GM23338 (cell line): ENCODE results near the gene YWHAB. TPM values are rescaled to one million over a fixed set of nuclear protein-coding genes. Genes with fewer than 3 reads are reported as not detected.

ENCODE experiments used
- ATAC-seq: fragments of 200-7000 bp; cut with Tn5 transposase; 3 replicates; pipeline ENCODE4 v1.9.1; 2020
- DNase-seq: peaks from one replicate; pipeline ENCODE4 v3.0.0-alpha.2; 2015; ENCODE audit warnings: low spot score
- H2AFZ ChIP-seq: fragments of 200-600 bp; sonication (generic); 2 replicates; pipeline ENCODE4 v1.8.0; 2016; ENCODE audit warnings: antibody characterized with exemption, mild to moderate bottlenecking, moderate library complexity
- H3F3A ChIP-seq: fragments of 200-600 bp; sonication (generic); replicated peaks from 2 replicates; pipeline ENCODE4 v1.8.0; 2017; ENCODE audit warnings: antibody characterized with exemption, mixed run types, low read depth
- H3K27ac ChIP-seq: fragments of 200-600 bp; sonication (generic); 2 replicates; pipeline ENCODE4 v1.6.1; 2016; ENCODE audit warnings: low read depth
- H3K27me3 ChIP-seq: fragments of 200-600 bp; sonication (generic); 2 replicates; pipeline ENCODE4 v1.8.0; 2016; ENCODE audit warnings: mild to moderate bottlenecking, mixed run types, moderate library complexity; ENCODE audit not compliant: insufficient read depth
- H3K36me3 ChIP-seq: fragments of 200-600 bp; sonication (generic); 2 replicates; pipeline ENCODE4 v1.8.0; 2016; ENCODE audit warnings: mild to moderate bottlenecking; ENCODE audit not compliant: insufficient read depth
- H3K4me1 ChIP-seq: fragments of 200-600 bp; sonication (generic); 2 replicates; pipeline ENCODE4 v1.8.0; 2016; ENCODE audit warnings: mild to moderate bottlenecking, moderate library complexity; ENCODE audit not compliant: insufficient read depth
- H3K4me2 ChIP-seq: fragments of 200-600 bp; sonication (generic); 2 replicates; pipeline ENCODE4 v1.7.1; 2017; ENCODE audit warnings: mixed run types
- H3K4me3 ChIP-seq: fragments of 200-600 bp; sonication (generic); 2 replicates; pipeline ENCODE4 v1.6.1; 2016; ENCODE audit warnings: mixed run types
- H3K79me2 ChIP-seq: fragments of 200-600 bp; sonication (generic); replicated peaks from 2 replicates; pipeline ENCODE4 v1.8.0; 2017; ENCODE audit warnings: mild to moderate bottlenecking; ENCODE audit not compliant: insufficient read depth
- H3K9me2 ChIP-seq: fragments of 200-600 bp; sonication (generic); 2 replicates; pipeline ENCODE4 v1.8.0; 2017; ENCODE audit not compliant: insufficient read depth
- H4K20me1 ChIP-seq: fragments of 200-600 bp; sonication (generic); replicated peaks from 2 replicates; pipeline ENCODE4 v1.8.0; 2017; ENCODE audit warnings: mild to moderate bottlenecking; ENCODE audit not compliant: insufficient read depth
- H3K27ac Mint-ChIP-seq: 2 replicates; pipeline ENCODE4 v1.8.0; 2020; ENCODE audit warnings: inconsistent platforms, mild to moderate bottlenecking, moderate library complexity, mixed read lengths
- H3K27me3 Mint-ChIP-seq: 3 replicates; pipeline ENCODE4 v1.8.0; 2022; ENCODE audit warnings: low read depth, mild to moderate bottlenecking, moderate library complexity, mixed read lengths, inconsistent platforms; ENCODE audit not compliant: insufficient read depth, poor library complexity
- H3K36me3 Mint-ChIP-seq: 3 replicates; pipeline ENCODE4 v1.8.0; 2021; ENCODE audit warnings: low read depth, mild to moderate bottlenecking, inconsistent platforms, moderate library complexity, mixed read lengths
- H3K4me1 Mint-ChIP-seq: 3 replicates; pipeline ENCODE4 v1.8.0; 2020; ENCODE audit warnings: mild to moderate bottlenecking, inconsistent platforms, mixed read lengths
- H3K4me3 Mint-ChIP-seq: 3 replicates; pipeline ENCODE4 v1.8.0; 2021; ENCODE audit warnings: moderate library complexity, mild to moderate bottlenecking, inconsistent platforms, mixed read lengths
- H3K9me3 Mint-ChIP-seq: 3 replicates; pipeline ENCODE4 v1.8.0; 2020; ENCODE audit warnings: moderate library complexity, mild to moderate bottlenecking, inconsistent platforms, mixed read lengths
- CREB1 ChIP-seq: fragments of 250-450 bp; sonication (Bioruptor Pico); IDR thresholded peaks from 2 replicates; pipeline ENCODE4 v1.5.0; 2020; ENCODE audit warnings: low read depth, mild to moderate bottlenecking, moderate library complexity
- EZH2 ChIP-seq: fragments of 200-600 bp; sonication (generic); IDR thresholded peaks from one replicate; pipeline ENCODE4 v1.8.0; 2017; ENCODE audit warnings: antibody characterized with exemption, mild to moderate bottlenecking, low read depth; ENCODE audit not compliant: unreplicated experiment
- EZH2phosphoT487 ChIP-seq: fragments of 200-600 bp; sonication (generic); IDR thresholded peaks from one replicate; pipeline ENCODE4 v1.8.1; 2018; ENCODE audit warnings: antibody characterized with exemption; ENCODE audit not compliant: unreplicated experiment
- JUNB ChIP-seq: IDR thresholded peaks from one replicate; pipeline ENCODE4 v1.6.1; 2016; ENCODE audit warnings: antibody characterized with exemption; ENCODE audit not compliant: unreplicated experiment
- NANOG ChIP-seq: IDR thresholded peaks from 2 replicates; pipeline ENCODE4 v1.6.1; 2016; ENCODE audit warnings: antibody characterized with exemption, borderline replicate concordance
- POLR2AphosphoS5 ChIP-seq: IDR thresholded peaks from 2 replicates; pipeline ENCODE4 v1.6.1; 2016; ENCODE audit warnings: antibody characterized with exemption, low read depth
- STAT1 ChIP-seq: IDR thresholded peaks from one replicate; pipeline ENCODE4 v1.6.1; 2016; ENCODE audit warnings: antibody characterized with exemption; ENCODE audit not compliant: unreplicated experiment
- ZNF114 ChIP-seq: fragments of 250-450 bp; sonication (Bioruptor Pico); IDR thresholded peaks from 2 replicates; pipeline ENCODE4 v1.5.0; 2020; ENCODE audit warnings: mild to moderate bottlenecking, moderate library complexity
- ZNF331 ChIP-seq: fragments of 250-450 bp; sonication (Bioruptor Pico); IDR thresholded peaks from 2 replicates; pipeline ENCODE4 v1.5.0; 2020; ENCODE audit warnings: low read depth, mild to moderate bottlenecking, moderate library complexity
- polyA plus RNA-seq: library from polyadenylated mRNA; unstranded; fragments of >200 nt; fragmentation: Nextera tagmentation; extraction: Ambion mirVana; gene quantifications from 2 replicates; pipeline ENCODE4 v1.2.1, GENCODE V29; 2016
- total RNA-seq: library from RNA; depleted of rRNA; stranded (reverse); fragments of >200 nt; shearing (Covaris generic); gene quantifications from 2 replicates; pipeline ENCODE4 v1.2.3, GENCODE V29; 2014
- TF ChIP-seq, protein P1 (sequence below), 2 experiments: fragments of 200-600 bp in 1 of 2; sonication (generic) in 1 of 2; conservative IDR thresholded peaks; 2 replicates each; pipeline versions ENCODE4 v1.5.1 to v1.6.1; 2016 to 2017; ENCODE audit warnings: antibody characterized with exemption in 2 of 2, low read depth in 2 of 2, mild to moderate bottlenecking in 2 of 2, moderate library complexity in 1 of 2
- TF ChIP-seq, protein P2 (sequence below): IDR thresholded peaks from one replicate; pipeline ENCODE4 v1.6.1; 2018; ENCODE audit warnings: antibody characterized with exemption; ENCODE audit not compliant: unreplicated experiment
- TF ChIP-seq, protein P3 (sequence below): IDR thresholded peaks from 2 replicates; pipeline ENCODE4 v1.6.1; 2016; ENCODE audit warnings: antibody characterized with exemption
- TF ChIP-seq, protein P4 (sequence below): fragments of 250-450 bp; sonication (Bioruptor Pico); IDR thresholded peaks from 2 replicates; pipeline ENCODE4 v1.5.0; 2020; ENCODE audit warnings: mild to moderate bottlenecking, moderate library complexity

The YWHAB gene
- total and polyA plus RNA-seq, 2 experiments from 2014 or later = 121 to 519 TPM

DNA sequence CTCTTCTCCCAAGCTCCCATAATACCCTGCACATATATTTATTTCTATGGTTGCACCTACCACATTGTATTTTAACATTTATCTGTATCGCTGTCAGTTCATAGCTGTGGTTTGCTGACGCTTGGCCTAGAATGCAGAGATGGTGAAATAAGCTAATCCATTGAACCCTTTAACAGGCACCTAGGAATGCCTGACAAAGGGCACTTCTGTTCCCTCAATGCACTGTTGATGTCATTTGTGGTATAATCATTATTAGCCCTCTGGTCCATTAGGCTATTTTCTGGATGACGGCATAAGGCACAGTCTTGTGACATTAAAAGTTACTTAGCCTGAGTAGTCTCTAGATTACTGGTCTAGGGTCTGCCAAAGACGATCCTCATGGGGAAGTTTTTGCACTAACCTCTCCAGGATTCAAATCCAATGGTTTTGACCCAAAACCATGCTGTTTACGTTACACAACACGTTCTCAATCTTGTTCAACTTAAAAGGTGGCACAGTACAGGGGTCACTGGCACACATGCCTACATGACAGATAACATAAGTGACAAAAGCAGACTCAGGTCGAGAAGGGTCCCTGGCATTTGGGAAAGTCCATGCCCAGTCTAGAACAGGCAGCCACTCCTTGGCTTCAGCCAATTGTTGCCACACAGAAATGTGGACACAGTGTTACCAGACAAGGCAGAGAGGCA is 2.1 kb upstream of the YWHAB start:
- H3K27me3 Mint-ChIP-seq = peaks cover 10% of the 10 kb centered on the region
- H3K36me3 ChIP-seq = no peaks in the 10 kb centered on the region; the same call in 1 of the 2 replicates
- no peak overlapping the region for H3K4me2 ChIP-seq
- peaks cover 14% of the 10 kb centered on the region; the same call in 2 of the 3 replicates for H3K36me3 Mint-ChIP-seq
- no peak for DNase-seq
- no peak overlapping the region for H3K4me3 Mint-ChIP-seq
- H3K9me2 ChIP-seq = no peaks in the 10 kb centered on the region
- no peak overlapping the region for H2AFZ ChIP-seq
- H3K4me1 ChIP-seq = peaks cover 25% of the 10 kb centered on the region
- no peaks in the 10 kb centered on the region for H3K9me3 Mint-ChIP-seq
- no peak overlapping the region for H3K27ac ChIP-seq
- H3K4me3 ChIP-seq = no peak overlapping the region
- no peak for TF ChIP-seq JUNB
- no peak for TF ChIP-seq POLR2AphosphoS5
- TF ChIP-seq EZH2 = no peak
- TF ChIP-seq, protein P1, sequence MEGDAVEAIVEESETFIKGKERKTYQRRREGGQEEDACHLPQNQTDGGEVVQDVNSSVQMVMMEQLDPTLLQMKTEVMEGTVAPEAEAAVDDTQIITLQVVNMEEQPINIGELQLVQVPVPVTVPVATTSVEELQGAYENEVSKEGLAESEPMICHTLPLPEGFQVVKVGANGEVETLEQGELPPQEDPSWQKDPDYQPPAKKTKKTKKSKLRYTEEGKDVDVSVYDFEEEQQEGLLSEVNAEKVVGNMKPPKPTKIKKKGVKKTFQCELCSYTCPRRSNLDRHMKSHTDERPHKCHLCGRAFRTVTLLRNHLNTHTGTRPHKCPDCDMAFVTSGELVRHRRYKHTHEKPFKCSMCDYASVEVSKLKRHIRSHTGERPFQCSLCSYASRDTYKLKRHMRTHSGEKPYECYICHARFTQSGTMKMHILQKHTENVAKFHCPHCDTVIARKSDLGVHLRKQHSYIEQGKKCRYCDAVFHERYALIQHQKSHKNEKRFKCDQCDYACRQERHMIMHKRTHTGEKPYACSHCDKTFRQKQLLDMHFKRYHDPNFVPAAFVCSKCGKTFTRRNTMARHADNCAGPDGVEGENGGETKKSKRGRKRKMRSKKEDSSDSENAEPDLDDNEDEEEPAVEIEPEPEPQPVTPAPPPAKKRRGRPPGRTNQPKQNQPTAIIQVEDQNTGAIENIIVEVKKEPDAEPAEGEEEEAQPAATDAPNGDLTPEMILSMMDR (conservative IDR thresholded peaks at IDR 0.05; ENCODE audit: low read depth in 2 of 2) = no peak
- no peak for TF ChIP-seq STAT1
- TF ChIP-seq ZNF331 (CRISPR knock-in tag) = no peak
- TF ChIP-seq, protein P2, sequence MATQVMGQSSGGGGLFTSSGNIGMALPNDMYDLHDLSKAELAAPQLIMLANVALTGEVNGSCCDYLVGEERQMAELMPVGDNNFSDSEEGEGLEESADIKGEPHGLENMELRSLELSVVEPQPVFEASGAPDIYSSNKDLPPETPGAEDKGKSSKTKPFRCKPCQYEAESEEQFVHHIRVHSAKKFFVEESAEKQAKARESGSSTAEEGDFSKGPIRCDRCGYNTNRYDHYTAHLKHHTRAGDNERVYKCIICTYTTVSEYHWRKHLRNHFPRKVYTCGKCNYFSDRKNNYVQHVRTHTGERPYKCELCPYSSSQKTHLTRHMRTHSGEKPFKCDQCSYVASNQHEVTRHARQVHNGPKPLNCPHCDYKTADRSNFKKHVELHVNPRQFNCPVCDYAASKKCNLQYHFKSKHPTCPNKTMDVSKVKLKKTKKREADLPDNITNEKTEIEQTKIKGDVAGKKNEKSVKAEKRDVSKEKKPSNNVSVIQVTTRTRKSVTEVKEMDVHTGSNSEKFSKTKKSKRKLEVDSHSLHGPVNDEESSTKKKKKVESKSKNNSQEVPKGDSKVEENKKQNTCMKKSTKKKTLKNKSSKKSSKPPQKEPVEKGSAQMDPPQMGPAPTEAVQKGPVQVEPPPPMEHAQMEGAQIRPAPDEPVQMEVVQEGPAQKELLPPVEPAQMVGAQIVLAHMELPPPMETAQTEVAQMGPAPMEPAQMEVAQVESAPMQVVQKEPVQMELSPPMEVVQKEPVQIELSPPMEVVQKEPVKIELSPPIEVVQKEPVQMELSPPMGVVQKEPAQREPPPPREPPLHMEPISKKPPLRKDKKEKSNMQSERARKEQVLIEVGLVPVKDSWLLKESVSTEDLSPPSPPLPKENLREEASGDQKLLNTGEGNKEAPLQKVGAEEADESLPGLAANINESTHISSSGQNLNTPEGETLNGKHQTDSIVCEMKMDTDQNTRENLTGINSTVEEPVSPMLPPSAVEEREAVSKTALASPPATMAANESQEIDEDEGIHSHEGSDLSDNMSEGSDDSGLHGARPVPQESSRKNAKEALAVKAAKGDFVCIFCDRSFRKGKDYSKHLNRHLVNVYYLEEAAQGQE = no peak
- TF ChIP-seq, protein P3, sequence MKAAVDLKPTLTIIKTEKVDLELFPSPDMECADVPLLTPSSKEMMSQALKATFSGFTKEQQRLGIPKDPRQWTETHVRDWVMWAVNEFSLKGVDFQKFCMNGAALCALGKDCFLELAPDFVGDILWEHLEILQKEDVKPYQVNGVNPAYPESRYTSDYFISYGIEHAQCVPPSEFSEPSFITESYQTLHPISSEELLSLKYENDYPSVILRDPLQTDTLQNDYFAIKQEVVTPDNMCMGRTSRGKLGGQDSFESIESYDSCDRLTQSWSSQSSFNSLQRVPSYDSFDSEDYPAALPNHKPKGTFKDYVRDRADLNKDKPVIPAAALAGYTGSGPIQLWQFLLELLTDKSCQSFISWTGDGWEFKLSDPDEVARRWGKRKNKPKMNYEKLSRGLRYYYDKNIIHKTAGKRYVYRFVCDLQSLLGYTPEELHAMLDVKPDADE = no peak
- no peak for TF ChIP-seq NANOG
- no peak for TF ChIP-seq CREB1
- TF ChIP-seq ZNF114 = no peak
- TF ChIP-seq, protein P4, sequence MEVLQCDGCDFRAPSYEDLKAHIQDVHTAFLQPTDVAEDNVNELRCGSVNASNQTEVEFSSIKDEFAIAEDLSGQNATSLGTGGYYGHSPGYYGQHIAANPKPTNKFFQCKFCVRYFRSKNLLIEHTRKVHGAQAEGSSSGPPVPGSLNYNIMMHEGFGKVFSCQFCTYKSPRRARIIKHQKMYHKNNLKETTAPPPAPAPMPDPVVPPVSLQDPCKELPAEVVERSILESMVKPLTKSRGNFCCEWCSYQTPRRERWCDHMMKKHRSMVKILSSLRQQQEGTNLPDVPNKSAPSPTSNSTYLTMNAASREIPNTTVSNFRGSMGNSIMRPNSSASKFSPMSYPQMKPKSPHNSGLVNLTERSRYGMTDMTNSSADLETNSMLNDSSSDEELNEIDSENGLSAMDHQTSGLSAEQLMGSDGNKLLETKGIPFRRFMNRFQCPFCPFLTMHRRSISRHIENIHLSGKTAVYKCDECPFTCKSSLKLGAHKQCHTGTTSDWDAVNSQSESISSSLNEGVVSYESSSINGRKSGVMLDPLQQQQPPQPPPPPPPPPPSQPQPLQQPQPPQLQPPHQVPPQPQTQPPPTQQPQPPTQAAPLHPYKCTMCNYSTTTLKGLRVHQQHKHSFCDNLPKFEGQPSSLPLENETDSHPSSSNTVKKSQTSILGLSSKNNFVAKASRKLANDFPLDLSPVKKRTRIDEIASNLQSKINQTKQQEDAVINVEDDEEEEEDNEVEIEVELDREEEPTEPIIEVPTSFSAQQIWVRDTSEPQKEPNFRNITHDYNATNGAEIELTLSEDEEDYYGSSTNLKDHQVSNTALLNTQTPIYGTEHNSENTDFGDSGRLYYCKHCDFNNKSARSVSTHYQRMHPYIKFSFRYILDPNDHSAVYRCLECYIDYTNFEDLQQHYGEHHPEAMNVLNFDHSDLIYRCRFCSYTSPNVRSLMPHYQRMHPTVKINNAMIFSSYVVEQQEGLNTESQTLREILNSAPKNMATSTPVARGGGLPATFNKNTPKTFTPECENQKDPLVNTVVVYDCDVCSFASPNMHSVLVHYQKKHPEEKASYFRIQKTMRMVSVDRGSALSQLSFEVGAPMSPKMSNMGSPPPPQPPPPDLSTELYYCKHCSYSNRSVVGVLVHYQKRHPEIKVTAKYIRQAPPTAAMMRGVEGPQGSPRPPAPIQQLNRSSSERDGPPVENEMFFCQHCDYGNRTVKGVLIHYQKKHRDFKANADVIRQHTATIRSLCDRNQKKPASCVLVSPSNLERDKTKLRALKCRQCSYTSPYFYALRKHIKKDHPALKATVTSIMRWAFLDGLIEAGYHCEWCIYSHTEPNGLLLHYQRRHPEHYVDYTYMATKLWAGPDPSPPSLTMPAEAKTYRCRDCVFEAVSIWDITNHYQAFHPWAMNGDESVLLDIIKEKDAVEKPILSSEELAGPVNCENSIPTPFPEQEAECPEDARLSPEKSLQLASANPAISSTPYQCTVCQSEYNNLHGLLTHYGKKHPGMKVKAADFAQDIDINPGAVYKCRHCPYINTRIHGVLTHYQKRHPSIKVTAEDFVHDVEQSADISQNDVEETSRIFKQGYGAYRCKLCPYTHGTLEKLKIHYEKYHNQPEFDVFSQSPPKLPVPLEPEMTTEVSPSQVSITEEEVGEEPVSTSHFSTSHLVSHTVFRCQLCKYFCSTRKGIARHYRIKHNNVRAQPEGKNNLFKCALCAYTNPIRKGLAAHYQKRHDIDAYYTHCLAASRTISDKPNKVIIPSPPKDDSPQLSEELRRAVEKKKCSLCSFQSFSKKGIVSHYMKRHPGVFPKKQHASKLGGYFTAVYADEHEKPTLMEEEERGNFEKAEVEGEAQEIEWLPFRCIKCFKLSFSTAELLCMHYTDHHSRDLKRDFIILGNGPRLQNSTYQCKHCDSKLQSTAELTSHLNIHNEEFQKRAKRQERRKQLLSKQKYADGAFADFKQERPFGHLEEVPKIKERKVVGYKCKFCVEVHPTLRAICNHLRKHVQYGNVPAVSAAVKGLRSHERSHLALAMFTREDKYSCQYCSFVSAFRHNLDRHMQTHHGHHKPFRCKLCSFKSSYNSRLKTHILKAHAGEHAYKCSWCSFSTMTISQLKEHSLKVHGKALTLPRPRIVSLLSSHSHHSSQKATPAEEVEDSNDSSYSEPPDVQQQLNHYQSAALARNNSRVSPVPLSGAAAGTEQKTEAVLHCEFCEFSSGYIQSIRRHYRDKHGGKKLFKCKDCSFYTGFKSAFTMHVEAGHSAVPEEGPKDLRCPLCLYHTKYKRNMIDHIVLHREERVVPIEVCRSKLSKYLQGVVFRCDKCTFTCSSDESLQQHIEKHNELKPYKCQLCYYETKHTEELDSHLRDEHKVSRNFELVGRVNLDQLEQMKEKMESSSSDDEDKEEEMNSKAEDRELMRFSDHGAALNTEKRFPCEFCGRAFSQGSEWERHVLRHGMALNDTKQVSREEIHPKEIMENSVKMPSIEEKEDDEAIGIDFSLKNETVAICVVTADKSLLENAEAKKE (CRISPR knock-in tag) = no peak
- no peak for TF ChIP-seq EZH2phosphoT487
- peaks cover 24% of the 10 kb centered on the region for H4K20me1 ChIP-seq
- peaks cover 28% of the 10 kb centered on the region for H3K79me2 ChIP-seq
- no peak overlapping the region for H3K27ac Mint-ChIP-seq
- H3K27me3 ChIP-seq = no peaks in the 10 kb centered on the region
- no peak for ATAC-seq
- H3F3A ChIP-seq = no peaks in the 10 kb centered on the region; the same call in 1 of the 2 replicates
- H3K4me1 Mint-ChIP-seq = peaks cover 30% of the 10 kb centered on the region
